Measurements from ENCODE around the gene IL21R. TPM values are rescaled to one million over a fixed set of nuclear protein-coding genes. Genes with fewer than 3 reads are reported as not detected.

Gene IL21R
- total RNA-seq, 2 experiments from 2014 or later, result 34.5 to 34.8 TPM

DNA sequence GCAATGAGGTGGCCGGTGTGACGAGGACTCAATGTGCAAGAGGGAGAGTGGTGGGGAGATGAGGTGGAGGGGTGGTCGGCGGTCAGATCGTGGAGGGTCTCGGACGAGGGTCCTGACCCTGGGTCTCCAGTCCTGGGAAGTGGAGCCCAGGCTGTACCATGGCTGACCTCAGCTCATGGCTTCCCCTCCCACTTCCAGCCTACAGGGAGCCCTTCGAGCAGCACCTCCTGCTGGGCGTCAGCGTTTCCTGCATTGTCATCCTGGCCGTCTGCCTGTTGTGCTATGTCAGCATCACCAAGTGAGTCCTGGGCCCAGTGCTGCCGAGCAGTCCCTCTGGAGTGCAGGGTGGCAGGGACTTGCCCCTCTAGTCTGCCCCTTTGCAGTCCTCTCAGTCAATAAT lies 46.4 kb upstream of the IL21R start:
- H3K36me3 ChIP-seq (ENCODE audit: insufficient read depth, low read length), result peaks cover 90% of the 10 kb centered on the region
- no peak overlapping the region for H3K4me3 ChIP-seq (ENCODE audit: low read length)
- peak; percentile 76 for ATAC-seq (ENCODE audit: poor library complexity)
- DNase-seq, result peak in 12 of 14 experiments; percentile 23 to 75 (median 46)
- no peak overlapping the region for H3K4me3 Mint-ChIP-seq
- H3K4me1 Mint-ChIP-seq (ENCODE audit: low read depth), result peaks cover 17% of the 10 kb centered on the region
- CTCF ChIA-PET, result interaction anchor here (0.8 to 2.7 kb wide), 6 partner anchors 12 to 176 kb away, joined by 3 to 12 read pairs (median 4); no protein-coding TSS in a partner anchor
- H3K27ac ChIP-seq (ENCODE audit: low read depth in 1 of 2, low read length in 2 of 2), result no peak overlapping the region
- H3K9me3 ChIP-seq (ENCODE audit: control insufficient read depth in 1 of 2, insufficient read depth in 1 of 2, low read length in 2 of 2), result peaks cover 0 to 5% of the 10 kb centered on the region in 2 experiments
- no peaks in the 10 kb centered on the region for H3K4me1 ChIP-seq (ENCODE audit: insufficient read depth, low read length)
- POLR2A ChIA-PET, result interaction anchor here (1.2 to 1.8 kb wide), 3 partner anchors 11 to 176 kb away, joined by 3 to 12 read pairs (median 4); no protein-coding TSS in a partner anchor
- H3K9me3 Mint-ChIP-seq, result no peaks in the 10 kb centered on the region
- intact Hi-C loops (cut with DNase I, micrococcal nuclease), result loop anchor here in 1 of 2 experiments (5.0 kb wide), 1 partner anchor 33 kb away; no protein-coding TSS in a partner anchor
- TF ChIP-seq, protein P1, sequence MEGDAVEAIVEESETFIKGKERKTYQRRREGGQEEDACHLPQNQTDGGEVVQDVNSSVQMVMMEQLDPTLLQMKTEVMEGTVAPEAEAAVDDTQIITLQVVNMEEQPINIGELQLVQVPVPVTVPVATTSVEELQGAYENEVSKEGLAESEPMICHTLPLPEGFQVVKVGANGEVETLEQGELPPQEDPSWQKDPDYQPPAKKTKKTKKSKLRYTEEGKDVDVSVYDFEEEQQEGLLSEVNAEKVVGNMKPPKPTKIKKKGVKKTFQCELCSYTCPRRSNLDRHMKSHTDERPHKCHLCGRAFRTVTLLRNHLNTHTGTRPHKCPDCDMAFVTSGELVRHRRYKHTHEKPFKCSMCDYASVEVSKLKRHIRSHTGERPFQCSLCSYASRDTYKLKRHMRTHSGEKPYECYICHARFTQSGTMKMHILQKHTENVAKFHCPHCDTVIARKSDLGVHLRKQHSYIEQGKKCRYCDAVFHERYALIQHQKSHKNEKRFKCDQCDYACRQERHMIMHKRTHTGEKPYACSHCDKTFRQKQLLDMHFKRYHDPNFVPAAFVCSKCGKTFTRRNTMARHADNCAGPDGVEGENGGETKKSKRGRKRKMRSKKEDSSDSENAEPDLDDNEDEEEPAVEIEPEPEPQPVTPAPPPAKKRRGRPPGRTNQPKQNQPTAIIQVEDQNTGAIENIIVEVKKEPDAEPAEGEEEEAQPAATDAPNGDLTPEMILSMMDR (IDR thresholded peaks at IDR 0.05), result peak; percentile 23
- H3K27me3 Mint-ChIP-seq, result no peaks in the 10 kb centered on the region
- no peaks in the 10 kb centered on the region for H3K27me3 ChIP-seq (ENCODE audit: control insufficient read depth in 1 of 2, insufficient read depth in 2 of 2, low read length in 2 of 2)
- H3K36me3 Mint-ChIP-seq (ENCODE audit: low read depth), result peaks cover 96% of the 10 kb centered on the region
- H3K27ac Mint-ChIP-seq, result peak overlapping the region; percentile 84

DNA sequence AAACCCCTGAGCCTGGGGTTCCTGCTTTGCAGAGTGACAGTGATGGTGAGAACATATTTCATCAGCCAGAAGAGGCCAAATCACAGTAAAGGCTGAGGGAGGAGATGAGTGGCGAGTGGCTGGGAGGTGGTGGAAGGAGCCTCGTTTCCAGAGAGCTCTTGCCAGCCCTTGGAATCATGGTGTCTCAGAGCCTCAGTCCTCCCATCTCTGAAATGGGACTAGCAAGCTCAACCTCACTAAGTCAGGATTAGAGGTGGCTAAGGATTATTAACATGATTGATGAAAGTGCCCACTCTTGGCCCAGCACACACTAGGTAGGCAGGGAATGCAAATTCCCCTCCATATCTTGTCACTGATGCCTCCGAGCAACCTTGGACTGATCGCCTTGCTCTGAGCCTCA lies 45.2 kb upstream of the IL21R start:
- H3K27ac Mint-ChIP-seq, result peak overlapping the region; percentile 27

DNA sequence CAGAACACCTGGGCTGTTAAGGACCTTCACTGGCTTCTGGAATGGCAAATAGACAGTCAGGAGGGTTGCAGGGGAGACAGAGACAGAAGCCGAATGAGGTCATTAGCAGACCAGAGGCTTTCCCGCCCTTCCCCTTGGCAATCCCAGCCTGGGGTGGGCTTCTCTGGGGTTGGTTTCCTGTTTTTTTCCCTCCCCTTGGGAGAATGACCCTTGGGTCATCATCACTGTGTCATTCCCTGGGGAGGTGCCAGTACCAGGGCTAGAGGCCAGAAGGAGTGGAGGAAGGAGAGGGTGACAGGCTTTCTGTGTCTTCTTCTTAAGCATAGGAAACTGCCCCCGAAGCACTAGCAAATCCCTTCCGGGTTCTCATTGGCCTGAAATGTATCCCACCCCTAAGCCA lies 42.9 kb upstream of the IL21R start:
- Mint-ChIP-seq H3K9me3 (no peaks in the 10 kb centered on the region), H3K36me3 (ENCODE audit: low read depth) (peaks cover 93% of the 10 kb centered on the region), H3K4me3 (no peak overlapping the region), H3K27me3 (no peaks in the 10 kb centered on the region), H3K27ac (peak overlapping the region; percentile 62), H3K4me1 (ENCODE audit: low read depth) (peaks cover 24% of the 10 kb centered on the region)
- DNase-seq, result no peak
- Histone ChIP-seq H3K4me3 (ENCODE audit: low read length) (no peak overlapping the region), H3K36me3 (ENCODE audit: insufficient read depth, low read length) (peaks cover 89% of the 10 kb centered on the region), H3K4me1 (ENCODE audit: insufficient read depth, low read length) (peaks cover 5% of the 10 kb centered on the region), H3K27ac (ENCODE audit: low read depth in 1 of 2, low read length in 2 of 2) (peak overlapping the region in 1 of 2 donors; percentile 19), H3K9me3 (ENCODE audit: control insufficient read depth in 1 of 2, insufficient read depth in 1 of 2, low read length in 2 of 2) (peaks cover 0 to 5% of the 10 kb centered on the region in 2 experiments), H3K27me3 (ENCODE audit: control insufficient read depth in 1 of 2, insufficient read depth in 2 of 2, low read length in 2 of 2) (no peaks in the 10 kb centered on the region)
- TF ChIP-seq, protein P1 (IDR thresholded peaks at IDR 0.05), result no peak
- POLR2A ChIA-PET, result no interaction called here
- ATAC-seq (ENCODE audit: poor library complexity), result no peak
- intact Hi-C loops (cut with DNase I, micrococcal nuclease), result loop anchor here in 1 of 2 experiments (5.0 kb wide), 1 partner anchor 37 kb away; no protein-coding TSS in a partner anchor
- CTCF ChIA-PET, result no interaction called here

More for the DNA sequence above, 45.2 kb upstream of the IL21R start:
- H3K4me1 ChIP-seq (ENCODE audit: insufficient read depth, low read length), result no peaks in the 10 kb centered on the region
- H3K27ac ChIP-seq (ENCODE audit: low read depth in 1 of 2, low read length in 2 of 2), result no peak overlapping the region
- Mint-ChIP-seq H3K27me3 (no peaks in the 10 kb centered on the region), H3K4me3 (no peak overlapping the region), H3K4me1 (ENCODE audit: low read depth) (peaks cover 17% of the 10 kb centered on the region), H3K36me3 (ENCODE audit: low read depth) (peaks cover 96% of the 10 kb centered on the region), H3K9me3 (no peaks in the 10 kb centered on the region)
- peaks cover 92% of the 10 kb centered on the region for H3K36me3 ChIP-seq (ENCODE audit: insufficient read depth, low read length)
- DNase-seq (no peak), ATAC-seq (ENCODE audit: poor library complexity) (no peak)
- CTCF ChIA-PET, result interaction anchor here (1.1 to 2.7 kb wide), 2 partner anchors 87 to 122 kb away, joined by 3 to 12 read pairs; no protein-coding TSS in a partner anchor
- peaks cover 0 to 5% of the 10 kb centered on the region in 2 experiments for H3K9me3 ChIP-seq (ENCODE audit: control insufficient read depth in 1 of 2, insufficient read depth in 1 of 2, low read length in 2 of 2)
- POLR2A ChIA-PET, result interaction anchor here (1.4 to 1.8 kb wide), 2 partner anchors 10 to 177 kb away, joined by 4 to 12 read pairs; no protein-coding TSS in a partner anchor
- intact Hi-C loops (cut with DNase I, micrococcal nuclease), result loop anchor here in 1 of 2 experiments (5.0 kb wide), 1 partner anchor 34 kb away; no protein-coding TSS in a partner anchor
- no peak overlapping the region for H3K4me3 ChIP-seq (ENCODE audit: low read length)
- no peaks in the 10 kb centered on the region for H3K27me3 ChIP-seq (ENCODE audit: control insufficient read depth in 1 of 2, insufficient read depth in 2 of 2, low read length in 2 of 2)
- TF ChIP-seq, protein P1 (IDR thresholded peaks at IDR 0.05), result no peak

All from CD4-positive, alpha-beta T cell (primary cell).